GM21529 (cell line): ENCODE results near the gene UGDH.
"Not testable (repeated sequence)": the region's sequence is repeated elsewhere in the genome, so short reads cannot be mapped to it uniquely, and the experiment has no call there.

Experiments
- ATAC-seq: cut with Tn5 transposase; IDR thresholded peaks from one replicate; pipeline ENCODE4 v1.9.1; 2021; ENCODE audit not compliant: unreplicated experiment

UGDH gene

GRCh38 chr4:39527296-39528060, at the start of gene UGDH:
TSS of gene UGDH (minus strand) at chr4:39527439. CDS start at chr4:39521512, 5,927 bp downstream.
- ATAC-seq = peak; percentile 97

GRCh38 chr4:39574946-39575345, 47.7 kb upstream of the UGDH start:
- no peak for ATAC-seq

- ATAC-seq = no peak
These were observed 44.3 kb upstream of the UGDH start for GRCh38 chr4:39571504-39571903.

- ATAC-seq = no peak
These were observed 43.8 kb upstream of the UGDH start for GRCh38 chr4:39571054-39571453.

GRCh38 chr4:39569209-39569608, 42.0 kb upstream of the UGDH start:
- peak; percentile 40 for ATAC-seq

- peak; percentile 76 for ATAC-seq
These were observed 41.6 kb upstream of the UGDH start for GRCh38 chr4:39568805-39569204.

- no peak for ATAC-seq
These were observed 38.8 kb upstream of the UGDH start for GRCh38 chr4:39565878-39566600.

GRCh38 chr4:39563346-39563847, 36.2 kb upstream of the UGDH start:
- ATAC-seq = no peak

- ATAC-seq = no peak
These were observed 35.6 kb upstream of the UGDH start for GRCh38 chr4:39562792-39563191.

GRCh38 chr4:39559626-39560025, 32.4 kb upstream of the UGDH start:
- ATAC-seq = no peak

- ATAC-seq = no peak
These were observed 28.2 kb upstream of the UGDH start for GRCh38 chr4:39555472-39555871.

GRCh38 chr4:39548425-39549067, 21.3 kb upstream of the UGDH start:
- no peak for ATAC-seq

GRCh38 chr4:39544580-39545315, 17.5 kb upstream of the UGDH start:
- ATAC-seq = no peak

GRCh38 chr4:39544080-39544479, 16.8 kb upstream of the UGDH start:
- not testable (repeated sequence) for ATAC-seq

- ATAC-seq = no peak
These were observed 15.8 kb upstream of the UGDH start for GRCh38 chr4:39543034-39543433.

GRCh38 chr4:39542611-39543012, 15.4 kb upstream of the UGDH start:
- ATAC-seq = no peak

- ATAC-seq = no peak
These were observed 14.9 kb upstream of the UGDH start for GRCh38 chr4:39541987-39542610.

- no peak for ATAC-seq
These were observed 11.9 kb upstream of the UGDH start for GRCh38 chr4:39539089-39539611.

GRCh38 chr4:39533541-39533940, 6.3 kb upstream of the UGDH start:
- ATAC-seq = no peak

- not testable (repeated sequence) for ATAC-seq
These were observed 5.0 kb upstream of the UGDH start for GRCh38 chr4:39532237-39532636.
